Measurements from ENCODE around the gene NMRK1. TPM values are rescaled to one million over a fixed set of nuclear protein-coding genes. Genes with fewer than 3 reads are reported as not detected.
A peak's percentile ranks its signal among the peaks of the same experiment; 100 is the strongest.

The NMRK1 gene
- total and polyA plus RNA-seq, 2 of the 13 experiments (the other 11 are each of a cell fraction or from before 2014, with no cell fraction given), result 9.1 to 12.9 TPM

DNA sequence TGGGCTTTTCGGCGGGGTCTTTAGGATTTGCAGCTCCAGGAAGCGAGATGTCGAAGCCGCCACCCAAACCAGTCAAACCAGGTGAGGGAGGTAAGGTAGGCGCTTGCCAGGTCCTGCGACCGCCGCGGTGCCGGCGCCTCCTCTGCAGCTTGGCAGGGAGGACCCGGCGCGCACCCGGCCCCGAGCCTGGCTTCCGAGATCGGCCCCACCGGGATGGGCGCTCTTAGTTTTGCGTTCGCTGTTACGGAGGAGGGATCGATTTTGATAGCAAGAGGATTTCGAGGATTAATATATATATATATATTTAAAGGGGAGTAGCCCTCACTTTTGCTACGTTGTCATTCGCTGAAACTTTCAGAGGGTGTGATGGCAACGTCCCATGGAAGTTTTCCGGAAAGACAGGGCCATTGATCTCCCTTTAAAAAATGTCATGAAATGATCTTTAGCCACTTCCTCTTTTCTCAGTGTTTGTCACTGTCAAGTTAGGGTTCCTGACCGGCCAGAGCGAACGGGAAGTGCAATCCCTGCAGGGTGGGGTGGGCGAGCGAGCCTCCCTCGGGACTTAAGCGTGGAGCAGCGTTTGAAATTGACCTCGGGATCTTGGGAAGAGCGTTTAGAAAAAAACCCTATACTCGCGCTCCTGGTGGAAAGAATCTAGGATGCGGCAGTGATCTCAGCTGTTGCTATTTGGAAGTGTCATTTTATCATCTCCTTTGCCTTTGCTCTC, 854 bp upstream of the NMRK1 start (continued):
- TF ChIP-seq, protein P1, sequence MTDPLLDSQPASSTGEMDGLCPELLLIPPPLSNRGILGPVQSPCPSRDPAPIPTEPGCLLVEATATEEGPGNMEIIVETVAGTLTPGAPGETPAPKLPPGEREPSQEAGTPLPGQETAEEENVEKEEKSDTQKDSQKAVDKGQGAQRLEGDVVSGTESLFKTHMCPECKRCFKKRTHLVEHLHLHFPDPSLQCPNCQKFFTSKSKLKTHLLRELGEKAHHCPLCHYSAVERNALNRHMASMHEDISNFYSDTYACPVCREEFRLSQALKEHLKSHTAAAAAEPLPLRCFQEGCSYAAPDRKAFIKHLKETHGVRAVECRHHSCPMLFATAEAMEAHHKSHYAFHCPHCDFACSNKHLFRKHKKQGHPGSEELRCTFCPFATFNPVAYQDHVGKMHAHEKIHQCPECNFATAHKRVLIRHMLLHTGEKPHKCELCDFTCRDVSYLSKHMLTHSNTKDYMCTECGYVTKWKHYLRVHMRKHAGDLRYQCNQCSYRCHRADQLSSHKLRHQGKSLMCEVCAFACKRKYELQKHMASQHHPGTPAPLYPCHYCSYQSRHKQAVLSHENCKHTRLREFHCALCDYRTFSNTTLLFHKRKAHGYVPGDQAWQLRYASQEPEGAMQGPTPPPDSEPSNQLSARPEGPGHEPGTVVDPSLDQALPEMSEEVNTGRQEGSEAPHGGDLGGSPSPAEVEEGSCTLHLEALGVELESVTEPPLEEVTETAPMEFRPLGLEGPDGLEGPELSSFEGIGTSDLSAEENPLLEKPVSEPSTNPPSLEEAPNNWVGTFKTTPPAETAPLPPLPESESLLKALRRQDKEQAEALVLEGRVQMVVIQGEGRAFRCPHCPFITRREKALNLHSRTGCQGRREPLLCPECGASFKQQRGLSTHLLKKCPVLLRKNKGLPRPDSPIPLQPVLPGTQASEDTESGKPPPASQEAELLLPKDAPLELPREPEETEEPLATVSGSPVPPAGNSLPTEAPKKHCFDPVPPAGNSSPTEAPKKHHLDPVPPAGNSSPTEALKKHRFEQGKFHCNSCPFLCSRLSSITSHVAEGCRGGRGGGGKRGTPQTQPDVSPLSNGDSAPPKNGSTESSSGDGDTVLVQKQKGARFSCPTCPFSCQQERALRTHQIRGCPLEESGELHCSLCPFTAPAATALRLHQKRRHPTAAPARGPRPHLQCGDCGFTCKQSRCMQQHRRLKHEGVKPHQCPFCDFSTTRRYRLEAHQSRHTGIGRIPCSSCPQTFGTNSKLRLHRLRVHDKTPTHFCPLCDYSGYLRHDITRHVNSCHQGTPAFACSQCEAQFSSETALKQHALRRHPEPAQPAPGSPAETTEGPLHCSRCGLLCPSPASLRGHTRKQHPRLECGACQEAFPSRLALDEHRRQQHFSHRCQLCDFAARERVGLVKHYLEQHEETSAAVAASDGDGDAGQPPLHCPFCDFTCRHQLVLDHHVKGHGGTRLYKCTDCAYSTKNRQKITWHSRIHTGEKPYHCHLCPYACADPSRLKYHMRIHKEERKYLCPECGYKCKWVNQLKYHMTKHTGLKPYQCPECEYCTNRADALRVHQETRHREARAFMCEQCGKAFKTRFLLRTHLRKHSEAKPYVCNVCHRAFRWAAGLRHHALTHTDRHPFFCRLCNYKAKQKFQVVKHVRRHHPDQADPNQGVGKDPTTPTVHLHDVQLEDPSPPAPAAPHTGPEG (CRISPR knock-in tag; IDR thresholded peaks at IDR 0.05), result 0 out of 2 replicates have a peak, but pooled peaks have one; percentile 26
- TF ChIP-seq, protein P2, sequence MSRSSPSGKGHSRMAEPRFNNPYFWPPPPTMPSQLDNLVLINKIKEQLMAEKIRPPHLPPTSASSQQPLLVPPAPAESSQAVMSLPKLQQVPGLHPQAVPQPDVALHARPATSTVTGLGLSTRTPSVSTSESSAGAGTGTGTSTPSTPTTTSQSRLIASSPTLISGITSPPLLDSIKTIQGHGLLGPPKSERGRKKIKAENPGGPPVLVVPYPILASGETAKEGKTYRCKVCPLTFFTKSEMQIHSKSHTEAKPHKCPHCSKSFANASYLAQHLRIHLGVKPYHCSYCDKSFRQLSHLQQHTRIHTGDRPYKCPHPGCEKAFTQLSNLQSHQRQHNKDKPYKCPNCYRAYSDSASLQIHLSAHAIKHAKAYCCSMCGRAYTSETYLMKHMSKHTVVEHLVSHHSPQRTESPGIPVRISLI (CRISPR knock-in tag; IDR thresholded peaks at IDR 0.05; ENCODE audit: borderline replicate concordance), result peak; percentile 56; the same call in 1 of the 2 replicates
- TF ChIP-seq SP1 (IDR thresholded peaks at IDR 0.05) (no peak), SP1 (CRISPR knock-in tag; IDR thresholded peaks at IDR 0.05) (0 out of 2 replicates have a peak, but pooled peaks have one; percentile 5), ZNF326 (CRISPR knock-in tag; IDR thresholded peaks at IDR 0.05; ENCODE audit: borderline replicate concordance) (no peak), ZNF891 (CRISPR knock-in tag; IDR thresholded peaks at IDR 0.05) (no peak), SATB2 (CRISPR knock-in tag; IDR thresholded peaks at IDR 0.05) (no peak), ZIK1 (CRISPR knock-in tag; IDR thresholded peaks at IDR 0.05; ENCODE audit: borderline replicate concordance, low read depth) (no peak), SAP130 (CRISPR knock-in tag; IDR thresholded peaks at IDR 0.05; ENCODE audit: low read depth) (peak; percentile 71), TGIF2 (CRISPR knock-in tag; IDR thresholded peaks at IDR 0.05) (peak; percentile 66; the same call in 1 of the 2 replicates), FOXM1 (CRISPR knock-in tag; IDR thresholded peaks at IDR 0.05) (no peak), HDAC1 (CRISPR knock-in tag; IDR thresholded peaks at IDR 0.05) (peak; percentile 57; the same call in 1 of the 2 replicates), NFE2L2 (IDR thresholded peaks at IDR 0.05; ENCODE audit: low read length) (no peak), RFX1 (IDR thresholded peaks at IDR 0.05) (no peak), ASH2L (IDR thresholded peaks at IDR 0.05; ENCODE audit: insufficient read length, low read depth, low read length) (no peak), ELF3 (CRISPR knock-in tag; IDR thresholded peaks at IDR 0.05) (peak; percentile 50), ZNF678 (CRISPR knock-in tag; IDR thresholded peaks at IDR 0.05) (no peak), CBX2 (IDR thresholded peaks at IDR 0.05; ENCODE audit: low read depth, low read length) (no peak), CBX2 (CRISPR knock-in tag; IDR thresholded peaks at IDR 0.05; ENCODE audit: low read depth) (no peak), NFRKB (IDR thresholded peaks at IDR 0.05) (no peak), SIN3A (IDR thresholded peaks at IDR 0.05; ENCODE audit: borderline replicate concordance, low read depth, low read length) (peak; percentile 3; the same call in 1 of the 2 replicates), ZNF510 (CRISPR knock-in tag; IDR thresholded peaks at IDR 0.05; ENCODE audit: low read depth) (no peak)
- TF ChIP-seq, protein P3, sequence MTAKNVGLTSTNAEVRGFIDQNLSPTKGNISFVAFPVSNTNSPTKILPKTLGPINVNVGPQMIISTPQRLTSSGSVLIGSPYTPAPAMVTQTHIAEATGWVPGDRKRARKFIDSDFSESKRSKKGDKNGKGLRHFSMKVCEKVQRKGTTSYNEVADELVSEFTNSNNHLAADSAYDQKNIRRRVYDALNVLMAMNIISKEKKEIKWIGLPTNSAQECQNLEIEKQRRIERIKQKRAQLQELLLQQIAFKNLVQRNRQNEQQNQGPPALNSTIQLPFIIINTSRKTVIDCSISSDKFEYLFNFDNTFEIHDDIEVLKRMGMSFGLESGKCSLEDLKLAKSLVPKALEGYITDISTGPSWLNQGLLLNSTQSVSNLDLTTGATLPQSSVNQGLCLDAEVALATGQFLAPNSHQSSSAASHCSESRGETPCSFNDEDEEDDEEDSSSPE (CRISPR knock-in tag; IDR thresholded peaks at IDR 0.05), result no peak
- TF ChIP-seq, protein P4, sequence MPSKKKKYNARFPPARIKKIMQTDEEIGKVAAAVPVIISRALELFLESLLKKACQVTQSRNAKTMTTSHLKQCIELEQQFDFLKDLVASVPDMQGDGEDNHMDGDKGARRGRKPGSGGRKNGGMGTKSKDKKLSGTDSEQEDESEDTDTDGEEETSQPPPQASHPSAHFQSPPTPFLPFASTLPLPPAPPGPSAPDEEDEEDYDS (CRISPR knock-in tag; IDR thresholded peaks at IDR 0.05), result 0 out of 2 replicates have a peak, but pooled peaks have one; percentile 9

Measured in HepG2 (cell line).